ENCODE measurements around the gene TGFBR2.
A peak's percentile ranks its signal among the peaks of the same experiment; 100 is the strongest.

The TGFBR2 gene

DNA sequence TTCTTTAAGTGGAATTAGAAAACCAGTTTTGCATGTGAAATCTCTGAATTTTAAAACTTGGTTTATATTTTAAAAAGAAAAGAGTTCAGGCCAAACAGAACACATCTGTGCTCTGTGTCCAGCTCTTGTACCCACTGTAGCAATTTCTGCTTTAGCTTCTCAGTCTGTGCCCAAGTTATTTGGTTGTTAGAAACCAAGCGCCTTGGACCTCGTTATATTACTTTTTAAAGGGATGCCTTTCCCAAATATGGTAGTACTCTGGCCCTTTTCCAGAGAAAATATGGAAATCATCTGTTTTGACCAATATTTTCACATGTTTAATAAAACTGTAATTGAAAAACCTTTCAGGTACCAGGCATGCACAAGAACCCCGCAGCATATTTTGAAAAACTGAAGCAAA is 27.3 kb downstream of the TGFBR2 start:
- DNase-seq (ENCODE audit: insufficient read length, low spot score) (no peak), FAIRE-seq (no peak)

DNA sequence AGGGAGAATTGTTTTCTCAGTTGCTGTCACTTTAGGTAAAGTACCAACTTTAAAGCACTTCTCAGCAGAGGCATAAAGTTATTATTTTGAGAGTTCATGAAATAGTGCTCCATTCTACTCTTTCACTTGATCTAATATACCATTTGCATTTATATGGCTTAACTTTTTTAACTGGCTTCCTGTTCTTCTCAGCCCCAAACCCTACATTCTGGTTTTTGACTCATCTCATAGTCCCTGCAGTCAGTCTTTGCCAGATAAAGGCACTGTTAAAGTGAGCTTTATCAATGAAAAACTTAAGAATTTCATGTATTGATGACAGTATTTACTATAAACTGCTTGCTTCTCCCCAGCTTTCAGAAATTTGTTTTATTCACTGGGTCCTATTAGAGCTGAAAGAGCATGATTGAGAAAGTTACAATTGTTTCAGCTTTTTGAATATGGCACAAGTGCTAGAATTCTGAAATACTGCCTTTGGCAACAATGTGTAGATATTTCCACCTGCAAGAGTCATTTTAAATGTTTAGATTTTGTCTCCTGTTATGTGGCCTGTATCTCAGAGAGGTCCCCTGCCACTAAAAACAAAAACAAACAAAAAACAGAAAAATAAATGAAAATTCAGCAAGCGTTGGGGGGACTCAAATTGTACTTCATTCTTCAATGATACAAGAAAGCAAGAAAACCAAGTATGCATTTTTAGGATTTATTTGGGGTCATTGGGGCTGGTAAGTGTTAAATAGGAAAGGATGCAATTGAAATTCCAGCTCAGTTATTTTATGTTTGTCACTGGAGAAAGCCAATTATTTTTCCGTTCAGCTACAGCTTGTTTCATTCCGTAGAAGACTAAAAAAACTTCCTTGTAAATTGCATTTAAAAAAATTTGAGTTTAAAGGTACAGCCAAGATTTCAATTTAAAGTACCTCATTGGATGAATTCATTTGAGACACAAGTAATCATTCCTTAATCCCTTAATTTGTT is 28.6 kb downstream of the TGFBR2 start:
- DNase-seq (ENCODE audit: insufficient read length, low spot score) (no peak), FAIRE-seq (no peak)

GRCh38 chr3:30637310-30638219 is 31.2 kb downstream of the TGFBR2 start:
- no peak for DNase-seq (ENCODE audit: insufficient read length, low spot score)
- FAIRE-seq = no peak

DNA sequence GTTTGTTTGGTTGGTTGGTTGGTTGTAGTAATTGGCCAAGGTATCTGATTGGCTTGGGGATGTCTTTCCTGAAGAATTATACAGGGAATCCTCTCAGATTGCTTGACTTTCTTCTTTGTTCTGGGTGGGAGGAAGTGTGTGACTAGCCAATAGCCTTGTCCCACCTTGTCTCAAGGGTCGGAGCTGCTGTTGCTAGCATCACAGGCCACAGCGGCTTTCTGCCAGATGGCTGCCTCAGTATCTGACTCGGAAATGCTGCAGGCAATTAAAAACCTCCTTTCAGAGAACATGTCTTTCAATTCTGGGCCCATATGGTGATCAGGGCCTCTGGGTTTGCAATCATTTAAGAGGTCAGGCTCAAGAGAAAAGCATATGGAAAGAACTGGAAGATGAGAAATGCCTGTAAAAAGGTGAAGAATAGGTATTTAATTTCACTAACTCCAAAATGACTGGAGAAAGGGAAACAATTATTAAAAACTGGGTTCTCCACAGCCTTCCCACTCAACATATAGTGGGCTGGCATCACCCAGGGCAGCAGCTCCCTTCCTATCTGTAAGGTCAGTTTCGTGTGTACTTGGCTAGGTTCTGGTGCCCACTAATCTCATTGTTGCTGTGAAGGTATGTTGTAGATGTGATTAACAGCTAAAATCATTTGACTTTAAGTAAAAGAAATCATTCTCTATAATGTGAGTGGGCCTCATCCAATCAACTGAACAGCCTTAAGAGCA is 32.4 kb downstream of the TGFBR2 start:
- no peak for FAIRE-seq
- no peak for DNase-seq (ENCODE audit: insufficient read length, low spot score)

DNA sequence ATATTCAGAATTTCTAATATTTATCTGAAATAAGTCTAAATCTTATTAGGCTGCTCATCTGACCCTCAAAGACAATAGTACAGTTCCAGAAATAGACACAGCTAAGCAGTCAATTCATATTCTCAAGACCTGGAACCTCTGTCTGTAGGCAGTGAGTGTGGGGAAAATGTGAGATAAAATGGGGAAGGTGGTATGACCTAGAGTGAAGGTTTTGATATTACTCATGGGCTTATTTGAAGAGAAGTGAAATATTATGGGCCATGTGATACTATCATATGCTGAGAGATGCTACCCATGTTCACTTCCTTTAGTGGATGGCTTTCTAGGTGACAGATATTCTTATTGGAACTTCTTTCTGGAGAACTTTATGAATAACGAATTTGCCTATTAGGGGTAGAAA is 33.5 kb downstream of the TGFBR2 start:
- FAIRE-seq = no peak
- DNase-seq (ENCODE audit: insufficient read length, low spot score) = no peak

DNA sequence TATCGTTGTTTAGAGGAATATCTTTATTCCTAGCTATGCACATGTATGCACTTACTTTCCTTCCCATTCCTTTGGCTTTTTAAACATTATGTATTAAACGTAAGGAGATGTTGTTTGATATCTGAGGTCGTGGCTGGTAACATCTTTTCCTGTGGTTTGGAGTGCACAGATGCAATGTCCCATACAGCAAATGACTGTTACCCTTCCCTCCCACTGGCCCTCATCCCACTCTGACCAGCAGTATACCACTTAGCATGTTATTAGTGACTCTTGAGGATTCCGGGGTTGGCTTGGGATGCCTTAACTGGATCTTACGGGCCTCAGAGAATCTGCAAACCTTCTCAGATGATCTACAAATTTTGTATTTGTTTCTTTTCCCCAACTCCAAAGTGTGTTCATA is 34.5 kb downstream of the TGFBR2 start:
- DNase-seq (ENCODE audit: insufficient read length, low spot score) (no peak), FAIRE-seq (no peak)

- DNase-seq (ENCODE audit: insufficient read length, low spot score) = no peak
- FAIRE-seq = no peak
These were observed 35.2 kb downstream of the TGFBR2 start for GRCh38 chr3:30641416-30642251.

GRCh38 chr3:30642849-30643361 is 36.5 kb downstream of the TGFBR2 start:
- no peak for DNase-seq (ENCODE audit: insufficient read length, low spot score)
- FAIRE-seq = no peak

GRCh38 chr3:30643763-30644462 is 37.5 kb downstream of the TGFBR2 start:
- no peak for FAIRE-seq
- DNase-seq (ENCODE audit: insufficient read length, low spot score) = no peak

- no peak for FAIRE-seq
- peak; percentile 53 for DNase-seq (ENCODE audit: insufficient read length, low spot score)
These were observed 38.2 kb downstream of the TGFBR2 start for GRCh38 chr3:30644615-30645014.

- FAIRE-seq = no peak
- no peak for DNase-seq (ENCODE audit: insufficient read length, low spot score)
These were observed 38.7 kb downstream of the TGFBR2 start for GRCh38 chr3:30645077-30645476.

GRCh38 chr3:30646181-30646876 is 39.9 kb downstream of the TGFBR2 start:
- FAIRE-seq (no peak), DNase-seq (ENCODE audit: insufficient read length, low spot score) (no peak)

DNA sequence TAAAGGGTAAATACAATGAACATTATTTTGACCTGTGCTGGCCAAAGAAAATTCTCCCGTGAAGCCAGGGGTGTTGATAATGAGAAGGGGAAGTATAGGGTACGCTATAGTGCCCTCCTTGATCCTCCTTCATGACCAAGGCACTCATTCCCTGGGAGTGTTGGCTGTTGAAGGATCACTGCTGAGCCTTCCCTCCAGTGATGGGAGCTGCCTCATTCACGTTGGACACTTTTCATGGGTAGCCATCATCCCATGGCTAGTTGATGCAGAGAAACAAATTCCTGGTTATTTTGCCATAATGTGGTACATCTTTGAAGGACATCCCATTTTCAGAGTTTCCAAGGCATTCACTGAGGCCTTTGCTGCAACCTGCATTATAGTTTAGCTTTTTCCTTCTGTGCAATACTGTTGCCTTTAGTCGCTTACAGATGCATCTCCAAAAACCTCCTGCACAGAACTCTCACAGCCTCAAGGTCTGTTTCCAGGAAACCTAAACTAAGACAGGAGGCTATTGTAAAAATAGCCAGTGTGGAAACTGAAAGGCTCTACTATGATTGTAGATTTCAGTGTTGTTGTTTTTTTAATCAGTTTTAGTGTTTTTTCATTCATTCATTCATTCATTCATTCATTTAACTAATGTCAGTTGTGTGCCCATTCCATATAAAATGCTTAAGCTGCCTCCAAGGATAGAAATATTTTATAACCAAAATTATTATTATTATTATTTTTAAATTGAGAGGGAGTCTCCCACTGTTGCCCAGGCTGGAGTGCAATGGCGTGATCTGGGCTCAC is 40.8 kb downstream of the TGFBR2 start:
- FAIRE-seq (no peak), DNase-seq (ENCODE audit: insufficient read length, low spot score) (no peak)

DNA sequence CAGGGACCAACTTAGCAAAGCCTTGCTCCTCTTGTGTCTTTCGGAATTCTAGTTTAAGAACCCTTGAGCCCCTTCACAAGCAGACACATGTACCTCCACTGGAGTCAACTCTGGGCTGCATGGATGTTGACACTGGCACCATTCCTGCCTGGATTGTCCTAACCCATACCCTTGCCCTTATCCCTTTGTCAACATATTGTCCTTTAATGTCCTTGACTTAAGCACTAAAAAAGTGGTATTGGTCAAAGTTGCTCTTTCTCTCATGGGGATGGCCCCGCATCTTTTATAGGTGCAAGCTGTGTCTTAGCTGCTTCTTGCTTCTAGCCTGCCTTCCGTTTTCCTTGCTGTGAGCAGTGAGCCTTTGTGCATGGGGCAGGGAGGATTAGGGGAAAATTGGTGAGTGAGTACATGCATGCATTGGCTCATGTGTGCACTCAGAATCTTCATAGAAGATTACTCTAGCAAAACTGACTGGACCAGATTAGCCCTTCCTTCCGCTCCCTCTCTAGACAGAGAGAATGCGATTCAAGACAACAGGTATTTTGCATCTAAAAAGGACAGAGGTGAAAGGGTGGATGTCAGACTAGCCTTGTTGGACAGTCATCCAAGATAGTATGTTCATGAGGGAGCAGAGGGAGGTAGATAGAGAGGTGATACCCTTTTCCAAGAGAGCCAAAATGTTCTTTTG is 42.4 kb downstream of the TGFBR2 start:
- FAIRE-seq = no peak
- DNase-seq (ENCODE audit: insufficient read length, low spot score) = no peak

- no peak for DNase-seq (ENCODE audit: insufficient read length, low spot score)
- FAIRE-seq = no peak
These were observed 43.3 kb downstream of the TGFBR2 start for GRCh38 chr3:30649572-30650318.

GRCh38 chr3:30650348-30650995 is 44.1 kb downstream of the TGFBR2 start:
- no peak for FAIRE-seq
- no peak for DNase-seq (ENCODE audit: insufficient read length, low spot score)

Data from HTR-8/SVneo (cell line).